ENCODE data around the gene TNFRSF6B. TPM values are rescaled to one million over a fixed set of nuclear protein-coding genes. Genes with fewer than 3 reads are reported as not detected.

Gene TNFRSF6B
- total and polyA plus RNA-seq, 10 donors = 8.9 to 104 (median 31.0) TPM

DNA sequence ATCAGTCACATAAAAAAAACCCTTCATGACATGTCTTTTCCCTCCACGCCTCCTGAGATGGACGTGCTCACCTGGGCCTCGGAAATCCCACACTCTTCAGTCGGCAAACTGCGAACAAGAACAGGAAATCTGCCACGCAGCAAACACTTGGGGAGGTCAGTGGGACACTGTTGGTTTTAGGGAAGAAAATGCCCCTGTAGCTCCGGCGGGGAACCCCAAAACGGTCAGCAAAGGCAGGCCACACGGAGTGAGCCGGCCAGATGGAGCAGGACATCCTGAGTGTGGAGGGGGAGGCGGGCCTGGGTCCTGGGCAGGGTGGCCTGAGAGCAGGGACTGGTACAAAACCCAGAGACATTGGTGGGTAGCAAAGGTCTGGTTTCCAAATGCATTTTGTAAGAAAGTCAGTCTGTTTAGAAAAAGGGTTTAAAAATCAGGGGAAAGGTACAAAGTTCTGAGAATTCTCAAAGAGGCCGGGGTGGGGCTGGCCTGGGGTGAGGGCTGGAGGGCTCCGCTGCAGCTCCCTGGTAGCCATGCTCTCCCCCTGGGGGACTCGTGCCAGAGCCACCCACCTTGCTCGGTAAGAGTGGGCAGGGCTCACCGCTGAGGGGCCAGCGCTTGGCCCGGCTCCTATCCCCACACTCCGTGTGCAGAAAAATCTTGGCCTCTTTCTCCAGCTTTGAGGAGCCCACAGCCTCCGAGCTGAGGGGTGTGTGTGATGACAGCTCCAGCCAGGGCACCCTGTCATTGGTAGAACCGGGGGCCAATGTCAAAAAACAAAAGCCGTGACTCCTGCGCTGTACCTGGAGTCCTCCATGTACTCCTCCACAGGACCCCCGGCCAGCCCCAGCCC is 48.3 kb downstream of the TNFRSF6B start:
- no peak overlapping the region for H3K4me3 ChIP-seq
- no peaks in the 10 kb centered on the region for H3K9me3 ChIP-seq
- H3K27ac ChIP-seq = peak overlapping the region in 4 of 8 donors; percentile 10 to 90 (median 29)
- no peaks in the 10 kb centered on the region for H3K27me3 ChIP-seq (replicated peaks in 1 of 7)
- peaks cover 0 to 70% (median 31%) of the 10 kb centered on the region in 6 donors for H3K36me3 ChIP-seq
- peaks cover 15 to 68% (median 43%) of the 10 kb centered on the region in 6 donors for H3K4me1 ChIP-seq
- 72 to 88% (median 82%) methylated on average over 25 of the region's 25 CpGs for WGBS, 5 donors
- DNase-seq = peak; percentile 75
- TF ChIP-seq, protein P1, sequence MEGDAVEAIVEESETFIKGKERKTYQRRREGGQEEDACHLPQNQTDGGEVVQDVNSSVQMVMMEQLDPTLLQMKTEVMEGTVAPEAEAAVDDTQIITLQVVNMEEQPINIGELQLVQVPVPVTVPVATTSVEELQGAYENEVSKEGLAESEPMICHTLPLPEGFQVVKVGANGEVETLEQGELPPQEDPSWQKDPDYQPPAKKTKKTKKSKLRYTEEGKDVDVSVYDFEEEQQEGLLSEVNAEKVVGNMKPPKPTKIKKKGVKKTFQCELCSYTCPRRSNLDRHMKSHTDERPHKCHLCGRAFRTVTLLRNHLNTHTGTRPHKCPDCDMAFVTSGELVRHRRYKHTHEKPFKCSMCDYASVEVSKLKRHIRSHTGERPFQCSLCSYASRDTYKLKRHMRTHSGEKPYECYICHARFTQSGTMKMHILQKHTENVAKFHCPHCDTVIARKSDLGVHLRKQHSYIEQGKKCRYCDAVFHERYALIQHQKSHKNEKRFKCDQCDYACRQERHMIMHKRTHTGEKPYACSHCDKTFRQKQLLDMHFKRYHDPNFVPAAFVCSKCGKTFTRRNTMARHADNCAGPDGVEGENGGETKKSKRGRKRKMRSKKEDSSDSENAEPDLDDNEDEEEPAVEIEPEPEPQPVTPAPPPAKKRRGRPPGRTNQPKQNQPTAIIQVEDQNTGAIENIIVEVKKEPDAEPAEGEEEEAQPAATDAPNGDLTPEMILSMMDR (IDR thresholded peaks at IDR 0.05 in 8 of 11, conservative IDR thresholded peaks at IDR 0.05 in 3 of 11) = no peak
- peak in 2 of 3 donors; percentile 32 to 44 for TF ChIP-seq POLR2AphosphoS5 (IDR thresholded peaks at IDR 0.05)
- intact Hi-C loops (cut with DNase I; ENCODE audit: low total_unique reads) = no loop called here

DNA sequence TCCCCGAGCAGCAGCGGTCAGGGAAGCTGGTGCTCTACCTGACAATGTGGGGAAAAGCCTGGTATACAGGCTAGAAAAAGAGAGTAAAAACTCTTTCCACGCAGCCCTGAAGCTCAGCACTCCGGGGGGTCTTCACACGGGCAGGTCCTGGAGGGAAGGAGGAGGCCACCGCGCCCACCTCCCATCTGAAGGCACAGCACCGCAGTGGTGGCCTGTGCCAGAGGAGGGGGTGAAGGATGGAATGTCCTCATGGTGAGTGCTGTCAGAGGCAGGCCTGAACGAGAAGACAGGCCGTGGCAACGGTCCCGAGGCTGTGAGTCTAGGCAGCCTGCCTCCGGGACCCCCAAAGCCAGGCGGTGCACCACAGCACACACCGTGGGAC is 49.0 kb downstream of the TNFRSF6B start:
- no peak for TF ChIP-seq POLR2A (IDR thresholded peaks at IDR 0.05)
- peak in 1 of 3 donors; percentile 4 for TF ChIP-seq POLR2AphosphoS5 (IDR thresholded peaks at IDR 0.05)
- TF ChIP-seq, protein P1 (IDR thresholded peaks at IDR 0.05 in 8 of 11, conservative IDR thresholded peaks at IDR 0.05 in 3 of 11) = no peak

DNA sequence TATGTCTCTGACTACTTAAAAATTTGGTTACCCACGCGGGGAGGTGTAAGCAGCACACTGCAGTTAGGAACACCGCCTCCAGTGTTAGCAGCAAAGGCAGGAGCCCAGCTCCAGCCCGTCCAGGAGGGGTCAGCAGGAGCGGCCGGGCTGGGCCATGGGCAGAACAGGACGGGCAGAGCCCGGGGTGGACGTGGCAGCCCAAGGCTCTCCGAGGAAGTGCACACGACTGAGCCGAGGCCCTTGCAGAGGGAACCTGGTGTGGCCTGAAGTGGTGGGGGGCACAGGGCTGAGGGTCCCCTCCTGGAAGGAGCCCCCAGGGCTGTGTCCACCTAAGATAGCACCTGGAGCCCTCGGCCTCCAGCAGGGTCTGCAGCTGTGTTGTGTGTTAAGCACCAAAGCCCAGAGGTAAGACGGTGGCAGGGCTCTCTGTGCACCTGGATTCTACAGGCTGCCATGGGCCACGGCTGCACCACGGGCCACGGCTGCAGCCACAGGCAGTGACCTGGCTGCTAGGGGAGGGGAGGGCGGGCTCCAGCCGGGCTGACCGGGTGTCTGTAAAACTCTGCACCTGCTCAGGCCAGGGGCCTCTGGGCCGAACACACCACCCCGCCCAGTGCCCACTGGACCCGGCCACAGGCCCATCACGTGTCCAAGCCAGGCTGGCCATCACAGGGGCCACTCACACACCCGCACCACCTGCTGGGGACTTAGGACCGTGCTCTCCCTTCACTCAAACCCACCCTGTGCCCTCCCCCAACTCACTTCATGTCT is 49.7 kb downstream of the TNFRSF6B start:
- Histone ChIP-seq H3K9me3 (no peaks in the 10 kb centered on the region), H3K4me3 (no peak overlapping the region), H3K27me3 (replicated peaks in 1 of 7) (no peaks in the 10 kb centered on the region), H3K4me1 (peaks cover 7 to 72% (median 46%) of the 10 kb centered on the region in 6 donors), H3K27ac (no peak overlapping the region), H3K36me3 (peaks cover 0 to 84% (median 31%) of the 10 kb centered on the region in 6 donors)
- 82 to 95% (median 92%) methylated on average over 20 to 26 of the region's 26 CpGs for WGBS, 5 donors
- no peak for DNase-seq
- intact Hi-C loops (cut with DNase I; ENCODE audit: low total_unique reads) = no loop called here
- TF ChIP-seq POLR2AphosphoS5 (IDR thresholded peaks at IDR 0.05) = peak in 1 of 3 donors; percentile 13
- no peak for TF ChIP-seq POLR2A (IDR thresholded peaks at IDR 0.05)
- TF ChIP-seq, protein P1 (IDR thresholded peaks at IDR 0.05 in 8 of 11, conservative IDR thresholded peaks at IDR 0.05 in 3 of 11) = no peak

More for the DNA sequence above, 49.0 kb downstream of the TNFRSF6B start:
- intact Hi-C loops (cut with DNase I; ENCODE audit: low total_unique reads) = no loop called here
- Histone ChIP-seq H3K4me1 (peaks cover 15 to 72% (median 46%) of the 10 kb centered on the region in 6 donors), H3K27ac (peak overlapping the region in 1 of 8 donors; percentile 45), H3K27me3 (replicated peaks in 1 of 7) (no peaks in the 10 kb centered on the region), H3K36me3 (peaks cover 0 to 76% (median 31%) of the 10 kb centered on the region in 6 donors), H3K4me3 (no peak overlapping the region), H3K9me3 (no peaks in the 10 kb centered on the region)
- DNase-seq = no peak
- 85 to 90% (median 88%) methylated on average over 15 of the region's 15 CpGs for WGBS, 5 donors
